Epithelial cell of proximal tubule (primary cell): ENCODE data around the gene OR5K3. TPM values are rescaled to one million over a fixed set of nuclear protein-coding genes. Genes with fewer than 3 reads are reported as not detected.
A peak's percentile ranks its signal among the peaks of the same experiment; 100 is the strongest.

Experiments used
- DNase-seq: peaks from one replicate; pipeline ENCODE4 v3.0.0-alpha.2; 2011; ENCODE audit warnings: low read depth
- H3K4me3 ChIP-seq: 2 replicates; pipeline ENCODE4 v1.5.1; 2011; ENCODE audit warnings: low read depth, mild to moderate bottlenecking, low read length
- CTCF ChIP-seq: conservative IDR thresholded peaks from 2 replicates; pipeline ENCODE4 v1.5.1; 2012; ENCODE audit warnings: low read depth, mild to moderate bottlenecking, low read length
- total RNA-seq: library from RNA; depleted of rRNA; stranded (reverse); fragments of >200 nt; gene quantifications from 2 replicates; pipeline ENCODE4 v1.2.3, GENCODE V29; 2015

The OR5K3 gene
- not detected in 2 replicates for total RNA-seq

- no peak for DNase-seq
- no peak for TF ChIP-seq CTCF
- H3K4me3 ChIP-seq, result no peak within 1 kb of the TSS
Measured at GRCh38 chr3:98390366-98390765, at the start of gene OR5K3. Gene OR5K3 (plus strand): TSS chr3:98390666. CDS start chr3:98390666, 0 bp downstream.

GRCh38 chr3:98341758-98342157 lies 48.7 kb upstream of the OR5K3 start:
- DNase-seq, result no peak
- TF ChIP-seq CTCF, result no peak

GRCh38 chr3:98343647-98344507 lies 46.6 kb upstream of the OR5K3 start:
- no peak overlapping the region for H3K4me3 ChIP-seq
- peak; percentile 82 for TF ChIP-seq CTCF
- DNase-seq, result no peak

More at GRCh38 chr3:98341758-98342157, 48.7 kb upstream of the OR5K3 start:
- no peak overlapping the region for H3K4me3 ChIP-seq

- no peak overlapping the region for H3K4me3 ChIP-seq
- no peak for DNase-seq
- no peak for TF ChIP-seq CTCF
Measured at GRCh38 chr3:98350082-98350481, 40.4 kb upstream of the OR5K3 start.

GRCh38 chr3:98353554-98353953 lies 36.9 kb upstream of the OR5K3 start, which contains the start of gene OR5K4:
Gene OR5K4 (plus strand): TSS chr3:98353854. CDS start chr3:98353854, 0 bp downstream.
- H3K4me3 ChIP-seq, result no peak within 1 kb of the TSS
- no peak for DNase-seq
- no peak for TF ChIP-seq CTCF

GRCh38 chr3:98359250-98359649 lies 31.2 kb upstream of the OR5K3 start:
- TF ChIP-seq CTCF, result no peak
- no peak for DNase-seq
- H3K4me3 ChIP-seq, result no peak overlapping the region
